ENCODE measurements around the gene NDUFA8.
A peak's percentile ranks its signal among the peaks of the same experiment; 100 is the strongest.

Gene NDUFA8

GRCh38 chr9:122134822-122135528 is 24.6 kb downstream of the NDUFA8 start:
- H3K27me3 Mint-ChIP-seq: no peaks in the 10 kb centered on the region
- no peak for DNase-seq
- no peaks in the 10 kb centered on the region for H3K36me3 Mint-ChIP-seq (ENCODE audit: low read depth)
- no peak overlapping the region for H3K4me3 Mint-ChIP-seq
- no peak overlapping the region for H3K27ac Mint-ChIP-seq
- ATAC-seq: no peak
- no peaks in the 10 kb centered on the region for H3K9me3 Mint-ChIP-seq
- no peaks in the 10 kb centered on the region for H3K4me1 Mint-ChIP-seq

GRCh38 chr9:122133984-122134535 is 25.5 kb downstream of the NDUFA8 start:
- no peak for ATAC-seq
- Mint-ChIP-seq H3K27ac (no peak overlapping the region), H3K4me3 (no peak overlapping the region), H3K9me3 (no peaks in the 10 kb centered on the region), H3K36me3 (ENCODE audit: low read depth) (no peaks in the 10 kb centered on the region), H3K27me3 (no peaks in the 10 kb centered on the region), H3K4me1 (no peaks in the 10 kb centered on the region)
- no peak for DNase-seq

GRCh38 chr9:122133263-122133983 is 26.2 kb downstream of the NDUFA8 start:
- ATAC-seq: no peak
- Mint-ChIP-seq H3K36me3 (ENCODE audit: low read depth) (no peaks in the 10 kb centered on the region), H3K4me1 (no peaks in the 10 kb centered on the region), H3K9me3 (no peaks in the 10 kb centered on the region), H3K4me3 (no peak overlapping the region), H3K27ac (no peak overlapping the region), H3K27me3 (no peaks in the 10 kb centered on the region)
- no peak for DNase-seq

- no peak for ATAC-seq
- Mint-ChIP-seq H3K27ac (no peak overlapping the region), H3K4me3 (no peak overlapping the region), H3K27me3 (peaks cover under 1% of the 10 kb centered on the region), H3K4me1 (peaks cover 3% of the 10 kb centered on the region), H3K9me3 (no peaks in the 10 kb centered on the region), H3K36me3 (ENCODE audit: low read depth) (no peaks in the 10 kb centered on the region)
- DNase-seq: no peak
Measured at GRCh38 chr9:122132539-122132938, 27.0 kb downstream of the NDUFA8 start.

- Mint-ChIP-seq H3K9me3 (no peaks in the 10 kb centered on the region), H3K27me3 (peaks cover 6% of the 10 kb centered on the region), H3K4me3 (no peak overlapping the region), H3K27ac (no peak overlapping the region), H3K4me1 (peaks cover 8% of the 10 kb centered on the region), H3K36me3 (ENCODE audit: low read depth) (no peaks in the 10 kb centered on the region)
- ATAC-seq (no peak), DNase-seq (no peak)
Measured at GRCh38 chr9:122131401-122132001, 28.1 kb downstream of the NDUFA8 start.

- Mint-ChIP-seq H3K27me3 (peaks cover 12% of the 10 kb centered on the region), H3K27ac (no peak overlapping the region), H3K4me3 (no peak overlapping the region), H3K36me3 (ENCODE audit: low read depth) (no peaks in the 10 kb centered on the region), H3K9me3 (no peaks in the 10 kb centered on the region), H3K4me1 (peaks cover 11% of the 10 kb centered on the region)
- DNase-seq (no peak), ATAC-seq (no peak)
Measured at GRCh38 chr9:122130837-122131236, 28.7 kb downstream of the NDUFA8 start.

- Mint-ChIP-seq H3K4me3 (no peak overlapping the region), H3K9me3 (no peaks in the 10 kb centered on the region), H3K4me1 (peaks cover 13% of the 10 kb centered on the region), H3K27ac (no peak overlapping the region), H3K36me3 (ENCODE audit: low read depth) (no peaks in the 10 kb centered on the region), H3K27me3 (peaks cover 19% of the 10 kb centered on the region)
- DNase-seq (no peak), ATAC-seq (no peak)
Measured at GRCh38 chr9:122129969-122130368, 29.6 kb downstream of the NDUFA8 start.

- no peak overlapping the region for H3K27ac Mint-ChIP-seq
- H3K27me3 Mint-ChIP-seq: peaks cover 26% of the 10 kb centered on the region
- DNase-seq: no peak
Measured at GRCh38 chr9:122128969-122129343, 30.6 kb downstream of the NDUFA8 start.

GRCh38 chr9:122128007-122128968 is 31.3 kb downstream of the NDUFA8 start:
- ATAC-seq (no peak), DNase-seq (no peak)
- H3K36me3 Mint-ChIP-seq (ENCODE audit: low read depth): no peaks in the 10 kb centered on the region
- H3K4me1 Mint-ChIP-seq: peaks cover 13% of the 10 kb centered on the region
- peaks cover 27% of the 10 kb centered on the region for H3K27me3 Mint-ChIP-seq
- H3K9me3 Mint-ChIP-seq: no peaks in the 10 kb centered on the region
- no peak overlapping the region for H3K27ac Mint-ChIP-seq
- no peak overlapping the region for H3K4me3 Mint-ChIP-seq

More at GRCh38 chr9:122128969-122129343, 30.6 kb downstream of the NDUFA8 start:
- Mint-ChIP-seq H3K4me3 (no peak overlapping the region), H3K36me3 (ENCODE audit: low read depth) (no peaks in the 10 kb centered on the region), H3K9me3 (no peaks in the 10 kb centered on the region), H3K4me1 (peaks cover 13% of the 10 kb centered on the region)
- no peak for ATAC-seq

- peaks cover 27% of the 10 kb centered on the region for H3K27me3 Mint-ChIP-seq
- H3K4me3 Mint-ChIP-seq: no peak overlapping the region
- no peaks in the 10 kb centered on the region for H3K9me3 Mint-ChIP-seq
- ATAC-seq: no peak
- no peak overlapping the region for H3K27ac Mint-ChIP-seq
- DNase-seq: peak; percentile 27
- H3K4me1 Mint-ChIP-seq: peaks cover 13% of the 10 kb centered on the region
- no peaks in the 10 kb centered on the region for H3K36me3 Mint-ChIP-seq (ENCODE audit: low read depth)
Measured at GRCh38 chr9:122127396-122127798, 32.2 kb downstream of the NDUFA8 start.

GRCh38 chr9:122126331-122127261 is 33.0 kb downstream of the NDUFA8 start:
- H3K4me3 Mint-ChIP-seq: peak overlapping the region; percentile 58
- H3K27ac Mint-ChIP-seq: peak overlapping the region; percentile 19
- no peak for ATAC-seq
- H3K27me3 Mint-ChIP-seq: peaks cover 27% of the 10 kb centered on the region
- DNase-seq: no peak
- peaks cover 13% of the 10 kb centered on the region for H3K4me1 Mint-ChIP-seq
- H3K36me3 Mint-ChIP-seq (ENCODE audit: low read depth): no peaks in the 10 kb centered on the region
- H3K9me3 Mint-ChIP-seq: no peaks in the 10 kb centered on the region

- H3K4me3 Mint-ChIP-seq: no peak overlapping the region
- no peaks in the 10 kb centered on the region for H3K36me3 Mint-ChIP-seq (ENCODE audit: low read depth)
- H3K4me1 Mint-ChIP-seq: peaks cover 13% of the 10 kb centered on the region
- ATAC-seq (peak; percentile 2), DNase-seq (no peak)
- H3K9me3 Mint-ChIP-seq: no peaks in the 10 kb centered on the region
- H3K27ac Mint-ChIP-seq: no peak overlapping the region
- H3K27me3 Mint-ChIP-seq: peaks cover 27% of the 10 kb centered on the region
Measured at GRCh38 chr9:122125509-122126330, 33.9 kb downstream of the NDUFA8 start.

GRCh38 chr9:122125158-122125508 is 34.4 kb downstream of the NDUFA8 start:
- no peak overlapping the region for H3K27ac Mint-ChIP-seq
- DNase-seq (peak; percentile 81), ATAC-seq (peak; percentile 69)
- H3K9me3 Mint-ChIP-seq: no peaks in the 10 kb centered on the region
- H3K36me3 Mint-ChIP-seq (ENCODE audit: low read depth): no peaks in the 10 kb centered on the region
- no peak overlapping the region for H3K4me3 Mint-ChIP-seq
- peaks cover 13% of the 10 kb centered on the region for H3K4me1 Mint-ChIP-seq
- H3K27me3 Mint-ChIP-seq: peaks cover 27% of the 10 kb centered on the region

All from activated naive CD8-positive, alpha-beta T cell treated with anti-CD3 and anti-CD28 coated beads, Interleukin-2, amount 50 U/mL, for 24 hours (primary cell).